Stomach smooth muscle (tissue), 2 donors: ENCODE measurements around the gene CHST7.

Source experiments
- H3K27ac ChIP-seq: one replicate; pipeline ENCODE4 v1.7.0; 2013; ENCODE audit warnings: mild to moderate bottlenecking, low read length, inconsistent platforms
- H3K27me3 ChIP-seq, 2 donors: one replicate each; pipeline ENCODE4 v1.7.0; 2013; ENCODE audit warnings: low read length in 2 of 2; ENCODE audit not compliant: insufficient read depth in 2 of 2, control insufficient read depth in 1 of 2
- H3K36me3 ChIP-seq, 2 donors: one replicate each; pipeline ENCODE4 v1.7.0; 2013; ENCODE audit warnings: low read length in 2 of 2; ENCODE audit not compliant: control insufficient read depth in 2 of 2, insufficient read depth in 2 of 2
- H3K4me1 ChIP-seq: one replicate; pipeline ENCODE4 v1.7.0; 2013; ENCODE audit warnings: low read length; ENCODE audit not compliant: control insufficient read depth, insufficient read depth
- H3K4me3 ChIP-seq, 2 donors: one replicate each; pipeline ENCODE4 v1.7.0; 2013; ENCODE audit warnings: low read length in 2 of 2
- H3K9ac ChIP-seq, 2 donors: one replicate each; pipeline ENCODE4 v1.7.0; 2013; ENCODE audit warnings: low read length in 2 of 2, mild to moderate bottlenecking in 1 of 2
- H3K9me3 ChIP-seq, 2 donors: one replicate each; pipeline ENCODE4 v1.7.0; 2013; ENCODE audit warnings: low read length in 2 of 2; ENCODE audit not compliant: control insufficient read depth in 2 of 2
- donor health status: healthy.
- donor health status: Pancreatic carcinoma.

Gene CHST7

GRCh38 chrX:46573892-46574773 is 568 bp downstream of the CHST7 start:
- no peaks in the 10 kb centered on the region for H3K36me3 ChIP-seq
- peak overlapping the region in 1 of 2 donors; percentile 33 for H3K9ac ChIP-seq
- H3K27me3 ChIP-seq, result peaks cover 8 to 16% of the 10 kb centered on the region in 2 donors
- H3K27ac ChIP-seq, result no peak overlapping the region
- H3K9me3 ChIP-seq, result no peaks in the 10 kb centered on the region
- H3K4me3 ChIP-seq, result peak overlapping the region; percentile 49 to 75
- H3K4me1 ChIP-seq, result peaks cover 16% of the 10 kb centered on the region

GRCh38 chrX:46574774-46575381 is 1.3 kb downstream of the CHST7 start:
- Histone ChIP-seq H3K4me1 (peaks cover 16% of the 10 kb centered on the region), H3K27me3 (peaks cover 8 to 16% of the 10 kb centered on the region in 2 donors), H3K9me3 (no peaks in the 10 kb centered on the region), H3K36me3 (no peaks in the 10 kb centered on the region), H3K4me3 (peak overlapping the region; percentile 49 to 75), H3K27ac (no peak overlapping the region), H3K9ac (no peak overlapping the region)

- peak overlapping the region in 1 of 2 donors; percentile 45 for H3K9ac ChIP-seq
- H3K9me3 ChIP-seq, result no peaks in the 10 kb centered on the region
- no peak overlapping the region for H3K27ac ChIP-seq
- H3K36me3 ChIP-seq, result no peaks in the 10 kb centered on the region
- peaks cover 16% of the 10 kb centered on the region for H3K4me1 ChIP-seq
- peak overlapping the region; percentile 49 to 75 for H3K4me3 ChIP-seq
- peaks cover 8 to 16% of the 10 kb centered on the region in 2 donors for H3K27me3 ChIP-seq
These were observed 2.0 kb downstream of the CHST7 start for GRCh38 chrX:46575586-46575985.

GRCh38 chrX:46575991-46576392 is 2.4 kb downstream of the CHST7 start:
- H3K4me1 ChIP-seq, result peaks cover 16% of the 10 kb centered on the region
- no peaks in the 10 kb centered on the region for H3K9me3 ChIP-seq
- H3K27ac ChIP-seq, result no peak overlapping the region
- no peaks in the 10 kb centered on the region for H3K36me3 ChIP-seq
- no peak overlapping the region for H3K9ac ChIP-seq
- peaks cover 8 to 16% of the 10 kb centered on the region in 2 donors for H3K27me3 ChIP-seq
- H3K4me3 ChIP-seq, result peak overlapping the region; percentile 49 to 75

GRCh38 chrX:46576458-46576857 is 2.9 kb downstream of the CHST7 start:
- H3K4me1 ChIP-seq, result peaks cover 16% of the 10 kb centered on the region
- H3K9ac ChIP-seq, result no peak overlapping the region
- no peak overlapping the region for H3K27ac ChIP-seq
- peak overlapping the region in 1 of 2 donors; percentile 75 for H3K4me3 ChIP-seq
- H3K27me3 ChIP-seq, result peaks cover 8 to 16% of the 10 kb centered on the region in 2 donors
- no peaks in the 10 kb centered on the region for H3K9me3 ChIP-seq
- no peaks in the 10 kb centered on the region for H3K36me3 ChIP-seq

- no peaks in the 10 kb centered on the region for H3K9me3 ChIP-seq
- H3K36me3 ChIP-seq, result no peaks in the 10 kb centered on the region
- peaks cover 16% of the 10 kb centered on the region for H3K4me1 ChIP-seq
- H3K27me3 ChIP-seq, result peaks cover 8 to 11% of the 10 kb centered on the region in 2 donors
- H3K4me3 ChIP-seq, result no peak overlapping the region
- H3K27ac ChIP-seq, result no peak overlapping the region
- no peak overlapping the region for H3K9ac ChIP-seq
These were observed 3.8 kb downstream of the CHST7 start for GRCh38 chrX:46577221-46578005.

GRCh38 chrX:46579250-46579649 is 5.7 kb downstream of the CHST7 start:
- H3K4me3 ChIP-seq, result no peak overlapping the region
- no peaks in the 10 kb centered on the region for H3K9me3 ChIP-seq
- no peak overlapping the region for H3K9ac ChIP-seq
- H3K27me3 ChIP-seq, result peaks cover 8 to 11% of the 10 kb centered on the region in 2 donors
- peaks cover 13% of the 10 kb centered on the region for H3K4me1 ChIP-seq
- no peaks in the 10 kb centered on the region for H3K36me3 ChIP-seq
- H3K27ac ChIP-seq, result no peak overlapping the region

GRCh38 chrX:46580613-46581012 is 7.0 kb downstream of the CHST7 start:
- Histone ChIP-seq H3K27me3 (peaks cover 2 to 9% of the 10 kb centered on the region in 2 donors), H3K9me3 (no peaks in the 10 kb centered on the region), H3K36me3 (no peaks in the 10 kb centered on the region), H3K4me3 (no peak overlapping the region), H3K4me1 (peaks cover 5% of the 10 kb centered on the region), H3K27ac (no peak overlapping the region), H3K9ac (no peak overlapping the region)

GRCh38 chrX:46582325-46582724 is 8.8 kb downstream of the CHST7 start:
- H3K4me3 ChIP-seq, result no peak overlapping the region
- H3K4me1 ChIP-seq, result peaks cover 3% of the 10 kb centered on the region
- H3K9ac ChIP-seq, result no peak overlapping the region
- H3K27ac ChIP-seq, result no peak overlapping the region
- no peaks in the 10 kb centered on the region for H3K36me3 ChIP-seq
- H3K9me3 ChIP-seq, result no peaks in the 10 kb centered on the region
- peaks cover 0 to 4% of the 10 kb centered on the region in 2 donors for H3K27me3 ChIP-seq

- no peak overlapping the region for H3K27ac ChIP-seq
- H3K4me3 ChIP-seq, result no peak overlapping the region
These were observed 9.4 kb downstream of the CHST7 start for GRCh38 chrX:46582966-46583365.

More at GRCh38 chrX:46582966-46583365, 9.4 kb downstream of the CHST7 start:
- H3K4me1 ChIP-seq, result peaks cover 3% of the 10 kb centered on the region
- no peaks in the 10 kb centered on the region for H3K36me3 ChIP-seq
- H3K27me3 ChIP-seq, result peaks cover 0 to 4% of the 10 kb centered on the region in 2 donors
- H3K9ac ChIP-seq, result no peak overlapping the region
- H3K9me3 ChIP-seq, result no peaks in the 10 kb centered on the region
